ENCODE measurements around the gene KANSL1.
"Not testable (repeated sequence)": the region's sequence is repeated elsewhere in the genome, so short reads cannot be mapped to it uniquely, and the experiment has no call there.

The KANSL1 gene

GRCh38 chr17:46117850-46118696, 75.2 kb downstream of the KANSL1 start:
- H3K4me3 ChIP-seq (ENCODE audit: low read depth, low read length), result no peak overlapping the region

GRCh38 chr17:46117117-46117516, 76.1 kb downstream of the KANSL1 start:
- H3K4me3 ChIP-seq (ENCODE audit: low read depth, low read length), result no peak overlapping the region

GRCh38 chr17:46115699-46116098, 77.5 kb downstream of the KANSL1 start:
- no peak overlapping the region for H3K4me3 ChIP-seq (ENCODE audit: low read depth, low read length)

- H3K4me3 ChIP-seq (ENCODE audit: low read depth, low read length), result not testable (repeated sequence)
These were observed 82.0 kb downstream of the KANSL1 start for GRCh38 chr17:46111236-46111635.

- H3K4me3 ChIP-seq (ENCODE audit: low read depth, low read length), result no peak overlapping the region
These were observed 83.0 kb downstream of the KANSL1 start for GRCh38 chr17:46110219-46110618.

- H3K4me3 ChIP-seq (ENCODE audit: low read depth, low read length), result no peak overlapping the region
These were observed 83.5 kb downstream of the KANSL1 start for GRCh38 chr17:46109603-46110189.

- no peak overlapping the region for H3K4me3 ChIP-seq (ENCODE audit: low read depth, low read length)
These were observed 84.6 kb downstream of the KANSL1 start for GRCh38 chr17:46108550-46109110.

- no peak overlapping the region for H3K4me3 ChIP-seq (ENCODE audit: low read depth, low read length)
These were observed 85.1 kb downstream of the KANSL1 start for GRCh38 chr17:46108120-46108519.

GRCh38 chr17:46106966-46107644, 86.1 kb downstream of the KANSL1 start:
- no peak overlapping the region for H3K4me3 ChIP-seq (ENCODE audit: low read depth, low read length)

GRCh38 chr17:46102806-46103205, 90.4 kb downstream of the KANSL1 start:
- H3K4me3 ChIP-seq (ENCODE audit: low read depth, low read length), result not testable (repeated sequence)

GRCh38 chr17:46101785-46102617, 91.2 kb downstream of the KANSL1 start:
- not testable (repeated sequence) for H3K4me3 ChIP-seq (ENCODE audit: low read depth, low read length)

GRCh38 chr17:46100590-46100989, 92.6 kb downstream of the KANSL1 start:
- no peak overlapping the region for H3K4me3 ChIP-seq (ENCODE audit: low read depth, low read length)

GRCh38 chr17:46099865-46100264, 93.4 kb downstream of the KANSL1 start:
- H3K4me3 ChIP-seq (ENCODE audit: low read depth, low read length), result no peak overlapping the region

- no peak overlapping the region for H3K4me3 ChIP-seq (ENCODE audit: low read depth, low read length)
These were observed 95.7 kb downstream of the KANSL1 start for GRCh38 chr17:46097497-46097896.

- H3K4me3 ChIP-seq (ENCODE audit: low read depth, low read length), result no peak overlapping the region
These were observed 100.2 kb downstream of the KANSL1 start for GRCh38 chr17:46092991-46093390.

GRCh38 chr17:46090871-46091270, 102.4 kb downstream of the KANSL1 start:
- no peak overlapping the region for H3K4me3 ChIP-seq (ENCODE audit: low read depth, low read length)

- H3K4me3 ChIP-seq (ENCODE audit: low read depth, low read length), result no peak overlapping the region
These were observed 103.8 kb downstream of the KANSL1 start for GRCh38 chr17:46089389-46089965.

- no peak overlapping the region for H3K4me3 ChIP-seq (ENCODE audit: low read depth, low read length)
These were observed 104.6 kb downstream of the KANSL1 start for GRCh38 chr17:46088595-46088994.

- not testable (repeated sequence) for H3K4me3 ChIP-seq (ENCODE audit: low read depth, low read length)
These were observed 105.4 kb downstream of the KANSL1 start for GRCh38 chr17:46087871-46088270.

GRCh38 chr17:46086821-46087220, 106.4 kb downstream of the KANSL1 start:
- no peak overlapping the region for H3K4me3 ChIP-seq (ENCODE audit: low read depth, low read length)

Data from iPS-11a (cell line).